HepG2 (cell line): Measurements from ENCODE around the gene ISLR. TPM values are rescaled to one million over a fixed set of nuclear protein-coding genes. Genes with fewer than 3 reads are reported as not detected.

Experiments
- ATAC-seq: fragments of 200-7000 bp; cut with Tn5 transposase; 3 replicates; pipeline ENCODE4 v1.9.1; 2020; ENCODE audit warnings: mild to moderate bottlenecking, moderate library complexity
- BruUV-seq: library from RNA; stranded (reverse); fragments of 400-500 nt; replicated peaks from 2 replicates; lab custom pipeline; 2021; lab: Mats Ljungman, UMichigan
- CTCF ChIA-PET: fragments of 300-600 bp; formaldehyde crosslinking; extraction: SDS; loops from one replicate; lab custom pipeline; 2021; ENCODE audit warnings: low total read pairs, inconsistent platforms, low intra/inter-chr PET ratio; lab: Yijun Ruan, JAX
- POLR2A ChIA-PET: fragments of 350-600 bp; sonication (Branson Sonifier 250); formaldehyde crosslinking; loops from one replicate; lab custom pipeline; 2020; ENCODE audit warnings: antibody characterized with exemption, inconsistent platforms; lab: Yijun Ruan, JAX
- DNase-seq: peaks from one replicate; pipeline ENCODE4 v3.0.0-alpha.2; 2015; ENCODE audit warnings: low spot score
- FAIRE-seq: peaks from 3 replicates; lab custom pipeline; 2011; peaks lifted over from hg19 to GRCh38; lab: Jason Lieb, UNC
- H2AFZ ChIP-seq: one replicate; pipeline ENCODE4 v1.6.1; 2011; ENCODE audit warnings: low read length, inconsistent platforms
- H3K27ac ChIP-seq: fragments of 300-600 bp; 3 replicates; pipeline ENCODE4 v1.8.0; 2011; ENCODE audit warnings: mixed run types, mild to moderate bottlenecking, mixed read lengths, low read length, inconsistent platforms; ENCODE audit not compliant: insufficient read depth; ENCODE audit errors: extremely low read length
- H3K27me3 ChIP-seq, 2 experiments: fragments of 200-600 bp in 1 of 2; 2 replicates in 1 of 2; 3 replicates in 1 of 2; pipeline versions ENCODE4 v1.6.0 to v1.8.0; 2011; ENCODE audit warnings: low read length in 2 of 2, mild to moderate bottlenecking in 2 of 2, moderate library complexity in 2 of 2, inconsistent platforms in 1 of 2; ENCODE audit not compliant: insufficient read depth in 2 of 2, control insufficient read depth in 1 of 2
- H3K36me3 ChIP-seq, 2 experiments: fragments of 200-600 bp in 1 of 2; replicated peaks in 1 of 2; 2 replicates in 1 of 2; 3 replicates in 1 of 2; pipeline versions ENCODE4 v1.5.1 to v1.8.0; 2011; ENCODE audit warnings: low read length in 2 of 2, inconsistent platforms in 1 of 2; ENCODE audit not compliant: insufficient read depth in 2 of 2, control insufficient read depth in 1 of 2
- H3K4me1 ChIP-seq: 2 replicates; pipeline ENCODE4 v1.5.1; 2012; ENCODE audit warnings: low read length, inconsistent platforms; ENCODE audit not compliant: insufficient read depth
- H3K4me2 ChIP-seq: 2 replicates; pipeline ENCODE4 v1.6.0; 2011; ENCODE audit warnings: low read depth, low read length, inconsistent platforms
- H3K4me3 ChIP-seq, 3 experiments: fragments of 200-600 bp in 1 of 3; sonication (generic), shearing (Covaris generic) in 1 of 3; replicated peaks in 1 of 3; 2 replicates each; pipeline ENCODE4 v1.5.1; 2011 to 2016; ENCODE audit warnings: low read length in 3 of 3, inconsistent platforms in 2 of 3, low read depth in 2 of 3, mild to moderate bottlenecking in 2 of 3, control low read depth in 1 of 3, mixed read lengths in 1 of 3; ENCODE audit not compliant: insufficient read depth in 1 of 3
- H3K79me2 ChIP-seq: one replicate; pipeline ENCODE4 v1.6.1; 2011; ENCODE audit warnings: low read length, inconsistent platforms; ENCODE audit not compliant: insufficient read depth
- H3K9ac ChIP-seq: 2 replicates; pipeline ENCODE4 v1.6.0; 2011; ENCODE audit warnings: mild to moderate bottlenecking, low read depth, low read length, inconsistent platforms; ENCODE audit not compliant: insufficient read depth
- H3K9me3 ChIP-seq: 2 replicates; pipeline ENCODE4 v1.5.1; 2012; ENCODE audit warnings: mild to moderate bottlenecking, low read length
- H4K20me1 ChIP-seq: 2 replicates; pipeline ENCODE4 v1.6.0; 2011; ENCODE audit warnings: inconsistent platforms, mild to moderate bottlenecking, low read length, moderate library complexity; ENCODE audit not compliant: insufficient read depth
- ARNT2 ChIP-seq: sonication (generic); formaldehyde crosslinking; IDR thresholded peaks from 2 replicates; pipeline ENCODE4 v1.8.0; 2022; ENCODE audit warnings: mild to moderate bottlenecking, low read depth, missing genetic modification reagents, moderate library complexity
- DZIP1 ChIP-seq: sonication (generic); formaldehyde crosslinking; IDR thresholded peaks from 2 replicates; pipeline ENCODE4 v1.5.0; 2020; ENCODE audit warnings: mild to moderate bottlenecking, missing genetic modification reagents
- SRSF1 ChIP-seq: fragments of 200-400 bp; formaldehyde crosslinking; optimal IDR thresholded peaks from 2 replicates; pipeline ENCODE3; 2017; ENCODE audit warnings: mild to moderate bottlenecking, low read depth, low read length, moderate library complexity
- ZBTB42 ChIP-seq: sonication (generic); formaldehyde crosslinking; IDR thresholded peaks from 2 replicates; pipeline ENCODE4 v1.5.0; 2020; ENCODE audit warnings: mild to moderate bottlenecking, missing genetic modification reagents
- ZC3H13 ChIP-seq: sonication (generic); formaldehyde crosslinking; IDR thresholded peaks from 2 replicates; pipeline ENCODE4 v1.8.1; 2023; ENCODE audit warnings: mild to moderate bottlenecking, missing genetic modification reagents, moderate library complexity
- ZNF276 ChIP-seq: sonication (generic); formaldehyde crosslinking; IDR thresholded peaks from 2 replicates; pipeline ENCODE4 v1.4.0; 2020; ENCODE audit warnings: mild to moderate bottlenecking, low read depth, missing genetic modification reagents
- WGBS: methylation state at CpG from one replicate; pipeline ENCODE4 v1.1.6; 2017; ENCODE audit warnings: low lambda C conversion rate; 5-methylcytosine and 5-hydroxymethylcytosine counted together
- in situ Hi-C: cut with HindIII; loops from 2 replicates; pipeline ENCODE4 v1.10.0; 2017; ENCODE audit warnings: low pct_unique_long_range_greater_than_20kb; ENCODE audit not compliant: extremely low pct_ligation_motif_present
- intact Hi-C: fragments of 100-400 bp; cut with micrococcal nuclease; formaldehyde crosslinking; loops from one replicate; pipeline ENCODE4 v1.10.0; 2022; ENCODE audit not compliant: unreplicated experiment
- polyA plus RNA-seq, 8 experiments: library from polyadenylated mRNA; depleted of rRNA in 3 of 8; stranded (reverse) in 7 of 8; unstranded in 1 of 8; fragments of >200 nt; fragmentation: Illumina TruSeq in 4 of 8; extraction: Trizol in 4 of 8; gene quantifications; 2 replicates each; pipeline versions ENCODE4 v1.2.1 to v1.2.3, GENCODE V29; 2011 to 2016; ENCODE audit warnings: low read depth in 4 of 8, missing spikeins in 1 of 8, mixed read lengths in 1 of 8; ENCODE audit not compliant: insufficient read depth in 1 of 8
- total RNA-seq, 5 experiments: library from RNA; depleted of rRNA; stranded (reverse); fragments of >200 nt; fragmentation: Illumina TruSeq; extraction: Trizol; gene quantifications; 2 replicates each; pipeline ENCODE4 v1.2.3, GENCODE V29; 2016; ENCODE audit warnings: low read depth in 1 of 5
- TF ChIP-seq, protein P1 (sequence below): sonication (generic); formaldehyde crosslinking; IDR thresholded peaks from 2 replicates; pipeline ENCODE4 v1.4.0; 2020; ENCODE audit warnings: mild to moderate bottlenecking, missing genetic modification reagents
- TF ChIP-seq, protein P2 (sequence below), 2 experiments: IDR thresholded peaks; 2 replicates each; pipeline ENCODE4 v1.6.1; 2011 to 2012; ENCODE audit warnings: low read length in 2 of 2, borderline replicate concordance in 1 of 2, low read depth in 1 of 2, mild to moderate bottlenecking in 1 of 2, moderate library complexity in 1 of 2

ISLR gene
- total and polyA plus RNA-seq, 2 of the 13 experiments (the other 11 are each of a cell fraction or from before 2014, with no cell fraction given), result not detected

- intact Hi-C loops, result no loop called here
- ATAC-seq (no peak), FAIRE-seq (no peak)
These were observed 48.1 kb downstream of the ISLR start for GRCh38 chr15:74221399-74222239.

More at GRCh38 chr15:74221399-74222239, 48.1 kb downstream of the ISLR start:
- H4K20me1 ChIP-seq, result no peaks in the 10 kb centered on the region
- no peak overlapping the region for H2AFZ ChIP-seq
- H3K79me2 ChIP-seq, result no peaks in the 10 kb centered on the region
- in situ Hi-C loops, result no loop called here
- POLR2A ChIA-PET, result no interaction called here
- H3K9me3 ChIP-seq, result no peaks in the 10 kb centered on the region
- H3K4me2 ChIP-seq, result no peak overlapping the region
- WGBS, result 26% methylated on average over 8 of the region's 12 CpGs
- peaks cover 7 to 9% of the 10 kb centered on the region in 2 experiments; a peak in 3 of 5 replicates for H3K27me3 ChIP-seq
- H3K36me3 ChIP-seq, result no peaks in the 10 kb centered on the region
- DNase-seq, result no peak
- BruUV-seq, result no TSS peak
- TF ChIP-seq, protein P1, sequence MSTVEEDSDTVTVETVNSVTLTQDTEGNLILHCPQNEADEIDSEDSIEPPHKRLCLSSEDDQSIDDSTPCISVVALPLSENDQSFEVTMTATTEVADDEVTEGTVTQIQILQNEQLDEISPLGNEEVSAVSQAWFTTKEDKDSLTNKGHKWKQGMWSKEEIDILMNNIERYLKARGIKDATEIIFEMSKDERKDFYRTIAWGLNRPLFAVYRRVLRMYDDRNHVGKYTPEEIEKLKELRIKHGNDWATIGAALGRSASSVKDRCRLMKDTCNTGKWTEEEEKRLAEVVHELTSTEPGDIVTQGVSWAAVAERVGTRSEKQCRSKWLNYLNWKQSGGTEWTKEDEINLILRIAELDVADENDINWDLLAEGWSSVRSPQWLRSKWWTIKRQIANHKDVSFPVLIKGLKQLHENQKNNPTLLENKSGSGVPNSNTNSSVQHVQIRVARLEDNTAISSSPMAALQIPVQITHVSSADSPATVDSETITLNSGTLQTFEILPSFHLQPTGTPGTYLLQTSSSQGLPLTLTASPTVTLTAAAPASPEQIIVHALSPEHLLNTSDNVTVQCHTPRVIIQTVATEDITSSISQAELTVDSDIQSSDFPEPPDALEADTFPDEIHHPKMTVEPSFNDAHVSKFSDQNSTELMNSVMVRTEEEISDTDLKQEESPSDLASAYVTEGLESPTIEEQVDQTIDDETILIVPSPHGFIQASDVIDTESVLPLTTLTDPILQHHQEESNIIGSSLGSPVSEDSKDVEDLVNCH (CRISPR knock-in tag), result no peak
- no peak for TF ChIP-seq ZBTB42 (CRISPR knock-in tag)
- TF ChIP-seq ZNF276 (CRISPR knock-in tag), result no peak
- no peak for TF ChIP-seq ZC3H13 (CRISPR knock-in tag)
- TF ChIP-seq, protein P2, sequence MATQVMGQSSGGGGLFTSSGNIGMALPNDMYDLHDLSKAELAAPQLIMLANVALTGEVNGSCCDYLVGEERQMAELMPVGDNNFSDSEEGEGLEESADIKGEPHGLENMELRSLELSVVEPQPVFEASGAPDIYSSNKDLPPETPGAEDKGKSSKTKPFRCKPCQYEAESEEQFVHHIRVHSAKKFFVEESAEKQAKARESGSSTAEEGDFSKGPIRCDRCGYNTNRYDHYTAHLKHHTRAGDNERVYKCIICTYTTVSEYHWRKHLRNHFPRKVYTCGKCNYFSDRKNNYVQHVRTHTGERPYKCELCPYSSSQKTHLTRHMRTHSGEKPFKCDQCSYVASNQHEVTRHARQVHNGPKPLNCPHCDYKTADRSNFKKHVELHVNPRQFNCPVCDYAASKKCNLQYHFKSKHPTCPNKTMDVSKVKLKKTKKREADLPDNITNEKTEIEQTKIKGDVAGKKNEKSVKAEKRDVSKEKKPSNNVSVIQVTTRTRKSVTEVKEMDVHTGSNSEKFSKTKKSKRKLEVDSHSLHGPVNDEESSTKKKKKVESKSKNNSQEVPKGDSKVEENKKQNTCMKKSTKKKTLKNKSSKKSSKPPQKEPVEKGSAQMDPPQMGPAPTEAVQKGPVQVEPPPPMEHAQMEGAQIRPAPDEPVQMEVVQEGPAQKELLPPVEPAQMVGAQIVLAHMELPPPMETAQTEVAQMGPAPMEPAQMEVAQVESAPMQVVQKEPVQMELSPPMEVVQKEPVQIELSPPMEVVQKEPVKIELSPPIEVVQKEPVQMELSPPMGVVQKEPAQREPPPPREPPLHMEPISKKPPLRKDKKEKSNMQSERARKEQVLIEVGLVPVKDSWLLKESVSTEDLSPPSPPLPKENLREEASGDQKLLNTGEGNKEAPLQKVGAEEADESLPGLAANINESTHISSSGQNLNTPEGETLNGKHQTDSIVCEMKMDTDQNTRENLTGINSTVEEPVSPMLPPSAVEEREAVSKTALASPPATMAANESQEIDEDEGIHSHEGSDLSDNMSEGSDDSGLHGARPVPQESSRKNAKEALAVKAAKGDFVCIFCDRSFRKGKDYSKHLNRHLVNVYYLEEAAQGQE (IDR thresholded peaks at IDR 0.05; ENCODE audit: borderline replicate concordance in 1 of 2, low read depth in 1 of 2, low read length in 2 of 2), result no peak
- no peak for TF ChIP-seq ARNT2 (CRISPR knock-in tag)
- no peak for TF ChIP-seq SRSF1
- TF ChIP-seq DZIP1 (CRISPR knock-in tag), result no peak
- CTCF ChIA-PET, result no interaction called here
- H3K4me1 ChIP-seq, result 0 out of 2 replicates have a peak, but pooled peaks cover 4% of the 10 kb centered on the region
- no peak overlapping the region for H3K27ac ChIP-seq
- no peak overlapping the region for H3K4me3 ChIP-seq
- no peak overlapping the region for H3K9ac ChIP-seq
